Heart left ventricle (tissue), 13 donors: ENCODE measurements around the gene ARRDC2.

Experiments
- CTCF ChIP-seq, 12 donors: fragments of 200-600 bp; sonication (generic) in 4 of 12; IDR thresholded peaks; one replicate each; pipeline versions ENCODE4 v1.5.0 to v1.8.0; 2018 to 2022; ENCODE audit warnings: antibody characterized with exemption in 12 of 12, mild to moderate bottlenecking in 5 of 12
- POLR2A ChIP-seq, 2 donors: fragments of 450-650 bp; IDR thresholded peaks; one replicate each; pipeline ENCODE4 v1.6.1; 2017; ENCODE audit warnings: antibody characterized with exemption in 2 of 2, mild to moderate bottlenecking in 2 of 2, moderate library complexity in 2 of 2
- donor health status: ischemic (EF 13 %, LVEDD 7.1; RV severe dilation, severe dysfunction).
- donor health status: DM: no; HTN: yes; CAD: no.
- donor health status: DM: no; HTN: no; CAD: no.
- donor health status: ischemic (EF 25% LVEDD 6.9; RV normal size, moderate dysfunction).
- donor health status: ischemic (EF 25% LVEDD 5.7; RV mildly dilated, moderate dysfunction).
- donor health status: ischemic (EF 35%, LVEDD 5.7; RV mildly dilated, moderate dysfunction).
- donor health status: nonischemic (EF 11% LVEDD 7.7; RV severe dilation, severe dysfunction).
- donor health status: DM: yes; HTN: yes; CAD: no.
- donor health status: PGD.
- donor health status: ischemic (EF 29% LVEDD 5.4; RV normal size, mild dysfunction).
- donor health status: nonischemic (EF 23%, LVEDD 6.1; RV moderate dilation, normal function).

GRCh38 chr19:18027151-18027550 is 19.2 kb downstream of the ARRDC2 start:
- TF ChIP-seq CTCF (IDR thresholded peaks at IDR 0.05), result no peak
- TF ChIP-seq POLR2A (IDR thresholded peaks at IDR 0.05), result no peak
